Fibroblast of mammary gland (primary cell): ENCODE results near the gene BEND4.

Source experiments
- DNase-seq: peaks from one replicate; pipeline ENCODE4 v3.0.0-alpha.2; 2010; ENCODE audit warnings: low read depth
- H3K4me3 ChIP-seq: 2 replicates; pipeline ENCODE4 v1.5.1; 2011; ENCODE audit warnings: low read depth, mild to moderate bottlenecking, low read length, moderate library complexity; ENCODE audit not compliant: control insufficient read depth
- CTCF ChIP-seq: conservative IDR thresholded peaks from 2 replicates; pipeline ENCODE4 v1.5.1; 2011; ENCODE audit warnings: low read depth, low read length, inconsistent platforms; ENCODE audit not compliant: control insufficient read depth, insufficient read depth

BEND4 gene

GRCh38 chr4:42104521-42104920 lies 47.9 kb downstream of the BEND4 start:
- peak; percentile 56 for DNase-seq
- no peak overlapping the region for H3K4me3 ChIP-seq
- no peak for TF ChIP-seq CTCF

GRCh38 chr4:42101446-42101975 lies 50.9 kb downstream of the BEND4 start:
- TF ChIP-seq CTCF, result no peak
- peak; percentile 49 for DNase-seq
- no peak overlapping the region for H3K4me3 ChIP-seq

GRCh38 chr4:42088386-42088785 lies 64.1 kb downstream of the BEND4 start:
- no peak for TF ChIP-seq CTCF
- no peak overlapping the region for H3K4me3 ChIP-seq
- DNase-seq, result no peak

- peak; percentile 18 for DNase-seq
- no peak overlapping the region for H3K4me3 ChIP-seq
- TF ChIP-seq CTCF, result no peak
Measured at GRCh38 chr4:42083816-42084215, 68.6 kb downstream of the BEND4 start.

- no peak overlapping the region for H3K4me3 ChIP-seq
- TF ChIP-seq CTCF, result no peak
- DNase-seq, result no peak
Measured at GRCh38 chr4:42080306-42080705, 72.1 kb downstream of the BEND4 start.

- H3K4me3 ChIP-seq, result no peak overlapping the region
- no peak for DNase-seq
- TF ChIP-seq CTCF, result no peak
Measured at GRCh38 chr4:42078184-42078801, 74.2 kb downstream of the BEND4 start.
